GM12878 (cell line): ENCODE measurements around the gene KYAT1. TPM values are rescaled to one million over a fixed set of nuclear protein-coding genes. Genes with fewer than 3 reads are reported as not detected.

Experiments
- ATAC-seq: fragments of 200-7000 bp; cut with Tn5 transposase; 3 replicates; pipeline ENCODE4 v1.9.1; 2020; ENCODE audit warnings: mild to moderate bottlenecking, moderate library complexity
- BruUV-seq: library from RNA; stranded (reverse); fragments of 400-500 nt; replicated peaks from 2 replicates; lab custom pipeline; 2021; lab: Mats Ljungman, UMichigan
- CTCF ChIA-PET: fragments of 300-600 bp; sonication (Branson Sonifier 250); formaldehyde crosslinking; extraction: SDS; loops from one replicate; lab custom pipeline; 2021; ENCODE audit warnings: inconsistent platforms; lab: Yijun Ruan, JAX
- POLR2A ChIA-PET: fragments of 350-600 bp; formaldehyde crosslinking; extraction: SDS; loops from one replicate; lab custom pipeline; 2021; ENCODE audit warnings: inconsistent platforms; lab: Charles Lee
- RAD21 ChIA-PET: fragments of 300-600 bp; sonication (Branson Sonifier 250); formaldehyde crosslinking; loops from one replicate; lab custom pipeline; 2023; ENCODE audit warnings: antibody characterized with exemption; ENCODE audit not compliant: unreplicated experiment; lab: Charles Lee
- SMC1A ChIA-PET: fragments of 300-600 bp; sonication (Branson Sonifier 250); formaldehyde crosslinking; loops from one replicate; lab custom pipeline; 2023; ENCODE audit not compliant: unreplicated experiment, uncharacterized antibody; lab: Charles Lee
- DNase-seq: peaks from one replicate; pipeline ENCODE4 v3.0.0-alpha.2; 2011; ENCODE audit warnings: low read depth, low spot score
- FAIRE-seq: peaks from 3 replicates; lab custom pipeline; 2011; peaks lifted over from hg19 to GRCh38; lab: Jason Lieb, UNC
- H2AFZ ChIP-seq: 2 replicates; pipeline ENCODE4 v1.6.0; 2011; ENCODE audit warnings: low read depth, low read length, control low read depth; ENCODE audit not compliant: control insufficient read depth
- H3K27ac ChIP-seq: 2 replicates; pipeline ENCODE4 v1.5.1; 2011; ENCODE audit warnings: control low read depth; ENCODE audit not compliant: control insufficient read depth, insufficient read depth
- H3K27me3 ChIP-seq, 2 experiments: replicated peaks in 1 of 2; 2 replicates each; pipeline versions ENCODE4 v1.6.0 to v1.6.1; 2011; ENCODE audit warnings: low read length in 1 of 2; ENCODE audit not compliant: control insufficient read depth in 2 of 2, insufficient read depth in 2 of 2
- H3K36me3 ChIP-seq, 2 experiments: 2 replicates each; pipeline ENCODE4 v1.5.1; 2011; ENCODE audit warnings: low read length in 1 of 2; ENCODE audit not compliant: control insufficient read depth in 2 of 2, insufficient read depth in 2 of 2
- H3K4me1 ChIP-seq: 2 replicates; pipeline ENCODE4 v1.6.1; 2011; ENCODE audit warnings: mild to moderate bottlenecking, low read length, moderate library complexity, mixed read lengths; ENCODE audit not compliant: control insufficient read depth, insufficient read depth
- H3K4me2 ChIP-seq: 2 replicates; pipeline ENCODE4 v1.6.0; 2011; ENCODE audit warnings: control low read depth; ENCODE audit not compliant: control insufficient read depth, insufficient read depth
- H3K4me3 ChIP-seq: fragments of 200-600 bp; sonication (generic); 2 replicates; pipeline ENCODE4 v1.5.1; 2016
- H3K79me2 ChIP-seq: 2 replicates; pipeline ENCODE4 v1.6.0; 2011; ENCODE audit warnings: low read length; ENCODE audit not compliant: control insufficient read depth, insufficient read depth
- H3K9ac ChIP-seq: 2 replicates; pipeline ENCODE4 v1.8.0; 2011; ENCODE audit warnings: low read length, control low read depth, mixed read lengths; ENCODE audit not compliant: control insufficient read depth, insufficient read depth
- H3K9me3 ChIP-seq: replicated peaks from 3 replicates; pipeline ENCODE4 v1.5.1; 2011; ENCODE audit warnings: mild to moderate bottlenecking, low read length; ENCODE audit not compliant: control insufficient read depth, insufficient read depth
- H4K20me1 ChIP-seq: 2 replicates; pipeline ENCODE4 v1.6.0; 2011; ENCODE audit not compliant: control insufficient read depth, insufficient read depth
- IRF4 ChIP-seq: IDR thresholded peaks from 2 replicates; pipeline ENCODE4 v1.6.1; 2011; ENCODE audit warnings: low read depth, low read length
- MEF2A ChIP-seq: IDR thresholded peaks from 2 replicates; pipeline ENCODE4 v1.6.1; 2011; ENCODE audit warnings: low read depth, mild to moderate bottlenecking, low read length, moderate library complexity; ENCODE audit not compliant: insufficient read depth
- NR2C2 ChIP-seq: IDR thresholded peaks from 2 replicates; pipeline ENCODE4 v1.6.1; 2011; ENCODE audit warnings: borderline replicate concordance, low read depth; ENCODE audit not compliant: control insufficient read depth, insufficient read length
- NRF1 ChIP-seq: conservative IDR thresholded peaks from 2 replicates; pipeline ENCODE4 v1.6.1; 2011; ENCODE audit warnings: mild to moderate bottlenecking, low read depth, low read length, improper control_type of control experiment
- RFX5 ChIP-seq: IDR thresholded peaks from 2 replicates; pipeline ENCODE4 v1.6.1; 2011; ENCODE audit warnings: low read depth, low read length, improper control_type of control experiment
- WRNIP1 ChIP-seq: IDR thresholded peaks from 2 replicates; pipeline ENCODE4 v1.6.1; 2011; ENCODE audit warnings: low read depth, low read length, improper control_type of control experiment, borderline replicate concordance
- WGBS: methylation state at CpG from one replicate; pipeline ENCODE4 v1.1.6; 2016; ENCODE audit warnings: low lambda C conversion rate; ENCODE audit not compliant: insufficient replicate concordance, insufficient coverage; ENCODE audit errors: missing lambda C conversion rate; 5-methylcytosine and 5-hydroxymethylcytosine counted together
- in situ Hi-C: fragments of 300-500 bp; cut with MboI; formaldehyde crosslinking; loops from 9 replicates; pipeline ENCODE4 v1.14.3; 2018; ENCODE audit warnings: mixed read lengths
- intact Hi-C: fragments of 100-400 bp; cut with micrococcal nuclease; formaldehyde crosslinking; loops from one replicate; pipeline ENCODE4 v1.14.2; 2022; ENCODE audit not compliant: unreplicated experiment
- polyA plus RNA-seq, 11 experiments: library from polyadenylated mRNA; depleted of rRNA in 4 of 11; unstranded in 6 of 11; stranded (reverse) in 5 of 11; fragments of >200 nt; fragmentation: Nextera tagmentation in 4 of 11; fragmentation: Illumina TruSeq in 1 of 11; extraction: Ambion mirVana in 4 of 11; extraction: Trizol in 1 of 11; gene quantifications; 1 replicate in 1 of 11; 2 replicates in 10 of 11; pipeline versions ENCODE4 v1.2.1 to v1.2.3, GENCODE V29; 2011 to 2016; ENCODE audit warnings: inconsistent platforms in 2 of 11, missing spikeins in 2 of 11, low read depth in 1 of 11
- total RNA-seq, 4 experiments: library from RNA; depleted of rRNA in 3 of 4; stranded (reverse); fragments of >200 nt in 3 of 4; fragmentation: Illumina TruSeq in 1 of 4; extraction: Trizol in 1 of 4; gene quantifications; 2 replicates each; pipeline versions ENCODE4 v1.2.1 to v1.2.3, GENCODE V29; 2013 to 2021

Gene KYAT1
- total and polyA plus RNA-seq, 10 of the 15 experiments (the other 5 are each of a cell fraction or from before 2014, with no cell fraction given) = 5.8 to 15.7 (median 11.4) TPM

- BruUV-seq = no TSS peak
- CTCF ChIA-PET = interaction anchor here (0.7 to 2.0 kb wide), 9 partner anchors 16 to 140 kb away, joined by 3 to 14 read pairs (median 5); partner anchors contain the start of genes ENDOG, PKN3, ZDHHC12 and ZER1
- FAIRE-seq (no peak), ATAC-seq (no peak), DNase-seq (no peak)
- POLR2A ChIA-PET = interaction anchor here (0.5 to 2.3 kb wide), 10 partner anchors 17 to 799 kb away, joined by 3 to 13 read pairs (median 3); partner anchors contain the start of genes ENDOG, SPOUT1 and ZER1
- Histone ChIP-seq H3K27ac (no peak overlapping the region), H3K4me2 (peak overlapping the region; percentile 64), H3K4me1 (peaks cover 10% of the 10 kb centered on the region), H3K27me3 (no peaks in the 10 kb centered on the region), H3K79me2 (peaks cover 19% of the 10 kb centered on the region), H3K4me3 (peak overlapping the region; percentile 97; the same call in 1 of the 2 replicates), H4K20me1 (no peaks in the 10 kb centered on the region), H3K36me3 (peaks cover 1 to 4% of the 10 kb centered on the region in 2 experiments; a peak in 3 of 4 replicates), H3K9me3 (no peaks in the 10 kb centered on the region), H3K9ac (peak overlapping the region; percentile 65), H2AFZ (no peak overlapping the region)
- TF ChIP-seq RFX5 = no peak
- no peak for TF ChIP-seq NR2C2
- no peak for TF ChIP-seq WRNIP1
- intact Hi-C loops (no loop called here), in situ Hi-C loops (no loop called here)
- SMC1A ChIA-PET = interaction anchor here (0.9 to 2.2 kb wide), 6 partner anchors 10 to 139 kb away, joined by 3 to 18 read pairs (median 5); partner anchors contain the start of genes SPOUT1 and ZER1
- RAD21 ChIA-PET = interaction anchor here (1.0 to 1.5 kb wide), 4 partner anchors 17 to 30 kb away, joined by 4 to 6 read pairs (median 4); partner anchors contain the start of genes ENDOG and ZER1
- whole genome bisulfite sequencing = 100% methylated on average over 1 of the region's 1 CpG
These were observed 93.3 kb downstream of the KYAT1 start for GRCh38 chr9:128788445-128788844.

- TF ChIP-seq NRF1 = no peak
- no peak for TF ChIP-seq IRF4
- no peak for TF ChIP-seq MEF2A
- RAD21 ChIA-PET = interaction anchor here (1.0 to 1.3 kb wide), 2 partner anchors 16 to 31 kb away, joined by 4 to 6 read pairs; partner anchors contain the start of genes ENDOG and ZER1
These were observed 94.1 kb downstream of the KYAT1 start for GRCh38 chr9:128787659-128788058.

More at GRCh38 chr9:128787659-128788058, 94.1 kb downstream of the KYAT1 start:
- Histone ChIP-seq H3K79me2 (peaks cover 19% of the 10 kb centered on the region), H3K36me3 (peaks cover 0 to 1% of the 10 kb centered on the region in 2 experiments; a peak in 3 of 4 replicates), H3K4me1 (peaks cover 10% of the 10 kb centered on the region), H2AFZ (peak overlapping the region; percentile 3), H3K4me2 (peak overlapping the region; percentile 64), H3K4me3 (peak overlapping the region; percentile 97), H3K27me3 (no peaks in the 10 kb centered on the region), H3K9me3 (no peaks in the 10 kb centered on the region), H3K9ac (peak overlapping the region; percentile 65), H4K20me1 (no peaks in the 10 kb centered on the region), H3K27ac (peak overlapping the region; percentile 38)
- no peak for DNase-seq
- no TSS peak for BruUV-seq
- WGBS = 1% methylated on average over 4 of the region's 7 CpGs
- in situ Hi-C loops = no loop called here
- POLR2A ChIA-PET = interaction anchor here (0.6 to 2.3 kb wide), 4 partner anchors 16 to 108 kb away, joined by 3 to 13 read pairs (median 8); partner anchors contain the start of genes ENDOG and ZER1
- no peak for FAIRE-seq
- intact Hi-C loops = loop anchor here (2.0 kb wide), 1 partner anchor 15 kb away; no protein-coding TSS in a partner anchor
- peak; percentile 22 for ATAC-seq
- CTCF ChIA-PET = interaction anchor here (0.8 to 2.0 kb wide), 5 partner anchors 15 to 140 kb away, joined by 3 to 14 read pairs (median 4); partner anchors contain the start of gene ZER1
- SMC1A ChIA-PET = interaction anchor here (0.9 to 2.2 kb wide), 4 partner anchors 16 to 140 kb away, joined by 3 to 18 read pairs (median 6); partner anchors contain the start of genes SPOUT1 and ZER1
